Smooth muscle cell (in vitro differentiated cells): Measurements from ENCODE around the gene LRCH1. TPM values are rescaled to one million over a fixed set of nuclear protein-coding genes. Genes with fewer than 3 reads are reported as not detected.
A peak's percentile ranks its signal among the peaks of the same experiment; 100 is the strongest.

Experiments used
- DNase-seq: peaks from one replicate; lab custom pipeline; 2025; ENCODE audit not compliant: unreplicated experiment; lab: John Stamatoyannopoulos, UW
- H2AFZ ChIP-seq: fragments of 200-600 bp; sonication (generic); 2 replicates; pipeline ENCODE4 v1.6.0; 2016; ENCODE audit warnings: antibody characterized with exemption, low read depth, mild to moderate bottlenecking
- H3F3A ChIP-seq: fragments of 200-600 bp; sonication (generic); 2 replicates; pipeline ENCODE4 v1.6.0; 2017; ENCODE audit warnings: antibody characterized with exemption, low read depth
- H3K27ac ChIP-seq: fragments of 200-600 bp; sonication (generic); 2 replicates; pipeline ENCODE4 v1.5.1; 2016; ENCODE audit warnings: low read depth, mild to moderate bottlenecking
- H3K27me3 ChIP-seq: fragments of 200-600 bp; sonication (generic); 2 replicates; pipeline ENCODE4 v1.6.1; 2016; ENCODE audit warnings: low read depth, mild to moderate bottlenecking
- H3K36me3 ChIP-seq: fragments of 200-600 bp; sonication (generic); 2 replicates; pipeline ENCODE4 v1.5.1; 2016; ENCODE audit warnings: low read depth
- H3K4me1 ChIP-seq: fragments of 200-600 bp; sonication (generic); 2 replicates; pipeline ENCODE4 v1.5.1; 2016; ENCODE audit warnings: low read depth
- H3K4me2 ChIP-seq: fragments of 200-600 bp; sonication (generic); 2 replicates; pipeline ENCODE4 v1.6.0; 2016; ENCODE audit warnings: mild to moderate bottlenecking
- H3K4me3 ChIP-seq: fragments of 200-600 bp; sonication (generic); 2 replicates; pipeline ENCODE4 v1.5.1; 2016; ENCODE audit warnings: mild to moderate bottlenecking
- H3K79me2 ChIP-seq: fragments of 200-600 bp; sonication (generic); 2 replicates; pipeline ENCODE4 v1.6.0; 2016; ENCODE audit warnings: low read depth, mild to moderate bottlenecking
- H3K9ac ChIP-seq: fragments of 200-600 bp; sonication (generic); 2 replicates; pipeline ENCODE4 v1.6.0; 2016; ENCODE audit warnings: low read depth
- H3K9me3 ChIP-seq: fragments of 200-600 bp; sonication (generic); replicated peaks from 2 replicates; pipeline ENCODE4 v1.5.1; 2016; ENCODE audit warnings: low read depth
- H4K20me1 ChIP-seq: fragments of 200-600 bp; sonication (generic); 2 replicates; pipeline ENCODE4 v1.6.0; 2016; ENCODE audit warnings: low read depth
- CTCF ChIP-seq: fragments of 200-600 bp; sonication (generic); IDR thresholded peaks from 2 replicates; pipeline ENCODE4 v1.5.1; 2017; ENCODE audit warnings: borderline replicate concordance, mild to moderate bottlenecking, antibody characterized with exemption; ENCODE audit not compliant: insufficient read depth, poor library complexity, severe bottlenecking
- WGBS: methylation state at CpG from one replicate; pipeline ENCODE4 v1.1.7; 2016; ENCODE audit warnings: low lambda C conversion rate; 5-methylcytosine and 5-hydroxymethylcytosine counted together
- polyA plus RNA-seq: library from polyadenylated mRNA; unstranded; fragments of >200 nt; fragmentation: Nextera tagmentation; extraction: Ambion mirVana; gene quantifications from 2 replicates; pipeline ENCODE4 v1.2.1, GENCODE V29; 2016
- total RNA-seq: library from RNA; depleted of rRNA; stranded (reverse); fragments of >200 nt; gene quantifications from 2 replicates; pipeline ENCODE4 v1.2.3, GENCODE V29; 2014

The LRCH1 gene
- total and polyA plus RNA-seq, 2 experiments from 2014 or later, result 9.4 to 27.7 TPM

- Histone ChIP-seq H3K4me1 (peaks cover 49% of the 10 kb centered on the region), H3K4me3 (no peak overlapping the region), H3K9me3 (no peaks in the 10 kb centered on the region), H3K4me2 (no peak overlapping the region), H3K36me3 (no peaks in the 10 kb centered on the region), H3K27ac (peak overlapping the region; percentile 17), H4K20me1 (no peaks in the 10 kb centered on the region), H3K79me2 (peaks cover 13% of the 10 kb centered on the region), H3K27me3 (no peaks in the 10 kb centered on the region), H2AFZ (no peak overlapping the region), H3F3A (peaks cover 19% of the 10 kb centered on the region), H3K9ac (peak overlapping the region; percentile 10)
- TF ChIP-seq CTCF, result no peak
- WGBS, result 95% methylated on average over 1 of the region's 1 CpG
- no peak for DNase-seq
These were observed 135.3 kb downstream of the LRCH1 start for GRCh38 chr13:46688306-46688705.

- no peaks in the 10 kb centered on the region for H3K4me1 ChIP-seq
- 95% methylated on average over 3 of the region's 3 CpGs for WGBS
- H3K9ac ChIP-seq, result no peak overlapping the region
These were observed 145.0 kb downstream of the LRCH1 start for GRCh38 chr13:46698014-46698413.

GRCh38 chr13:46698910-46699460 is 146.0 kb downstream of the LRCH1 start:
- H3K79me2 ChIP-seq, result no peaks in the 10 kb centered on the region
- no peak overlapping the region for H2AFZ ChIP-seq
- no peaks in the 10 kb centered on the region for H3K27me3 ChIP-seq
- H3K9me3 ChIP-seq, result no peaks in the 10 kb centered on the region
- H3K36me3 ChIP-seq, result peaks cover 14% of the 10 kb centered on the region
- no peaks in the 10 kb centered on the region for H3K4me1 ChIP-seq
- no peak for DNase-seq
- H3K27ac ChIP-seq, result no peak overlapping the region
- H3K4me2 ChIP-seq, result no peak overlapping the region
- 69% methylated on average over 6 of the region's 6 CpGs for WGBS
- no peak overlapping the region for H3K4me3 ChIP-seq
- no peak overlapping the region for H3K9ac ChIP-seq
- no peak for TF ChIP-seq CTCF
- H3F3A ChIP-seq, result no peaks in the 10 kb centered on the region
- H4K20me1 ChIP-seq, result no peaks in the 10 kb centered on the region

More at GRCh38 chr13:46698014-46698413, 145.0 kb downstream of the LRCH1 start:
- no peaks in the 10 kb centered on the region for H3K9me3 ChIP-seq
- no peaks in the 10 kb centered on the region for H3F3A ChIP-seq
- H3K27ac ChIP-seq, result no peak overlapping the region
- H3K36me3 ChIP-seq, result peaks cover 14% of the 10 kb centered on the region
- H3K79me2 ChIP-seq, result no peaks in the 10 kb centered on the region
- TF ChIP-seq CTCF, result no peak
- no peaks in the 10 kb centered on the region for H4K20me1 ChIP-seq
- no peak overlapping the region for H2AFZ ChIP-seq
- H3K4me3 ChIP-seq, result no peak overlapping the region
- no peak for DNase-seq
- H3K4me2 ChIP-seq, result no peak overlapping the region
- H3K27me3 ChIP-seq, result no peaks in the 10 kb centered on the region

GRCh38 chr13:46712524-46712923 is 159.6 kb downstream of the LRCH1 start:
- Histone ChIP-seq H2AFZ (no peak overlapping the region), H3K27ac (no peak overlapping the region), H3K4me2 (no peak overlapping the region), H3K4me1 (no peaks in the 10 kb centered on the region), H3K9ac (no peak overlapping the region), H3K27me3 (no peaks in the 10 kb centered on the region), H3F3A (no peaks in the 10 kb centered on the region), H3K9me3 (no peaks in the 10 kb centered on the region), H3K36me3 (peaks cover 3% of the 10 kb centered on the region), H3K79me2 (no peaks in the 10 kb centered on the region), H3K4me3 (no peak overlapping the region), H4K20me1 (no peaks in the 10 kb centered on the region)
- 80% methylated on average over 6 of the region's 6 CpGs for WGBS
- no peak for DNase-seq
- no peak for TF ChIP-seq CTCF
